BLaER1 treated with 17β-estradiol and CSF1 and Interleukin-3, amounts not matched to agents 10 nM and 100 nM (cell line): ENCODE data around the gene RORC.
A peak's percentile ranks its signal among the peaks of the same experiment; 100 is the strongest.
"Not testable (repeated sequence)": the region's sequence is repeated elsewhere in the genome, so short reads cannot be mapped to it uniquely, and the experiment has no call there.

Source experiments
- H3K27ac ChIP-seq, 11 experiments: shearing (Covaris generic); formaldehyde crosslinking; 2 replicates each; pipeline ENCODE4 v1.8.1; 2022
- H3K27me3 ChIP-seq, 11 experiments: shearing (Covaris generic); formaldehyde crosslinking; 2 replicates each; pipeline ENCODE4 v1.8.1; 2022
- H3K36me3 ChIP-seq, 11 experiments: shearing (Covaris generic); formaldehyde crosslinking; 2 replicates each; pipeline ENCODE4 v1.8.1; 2022
- H3K4me1 ChIP-seq, 10 experiments: shearing (Covaris generic); formaldehyde crosslinking; 2 replicates each; pipeline ENCODE4 v1.8.1; 2022
- H3K4me2 ChIP-seq, 11 experiments: shearing (Covaris generic); formaldehyde crosslinking; 2 replicates each; pipeline ENCODE4 v1.8.1; 2022
- H3K4me3 ChIP-seq, 10 experiments: shearing (Covaris generic); formaldehyde crosslinking; 2 replicates each; pipeline ENCODE4 v1.8.1; 2022
- H3K9ac ChIP-seq, 11 experiments: shearing (Covaris generic); formaldehyde crosslinking; 2 replicates each; pipeline ENCODE4 v1.8.1; 2022
- H3K9me3 ChIP-seq, 11 experiments: shearing (Covaris generic); formaldehyde crosslinking; replicated peaks in 1 of 11; 2 replicates each; pipeline ENCODE4 v1.8.1; 2022
- H4K20me1 ChIP-seq, 11 experiments: shearing (Covaris generic); formaldehyde crosslinking; 2 replicates each; pipeline ENCODE4 v1.8.1; 2022
- Cebpa-rat ChIP-seq, 11 experiments: shearing (Covaris generic); IDR thresholded peaks; 2 replicates each; pipeline ENCODE4 v1.8.1; 2022

Gene RORC

GRCh38 chr1:151831605-151832004, at the start of gene RORC:
TSS of gene RORC (minus strand) at chr1:151831802. CDS start at chr1:151831764, 38 bp downstream.
- peaks cover 0 to 12% (median 0%) of the 10 kb centered on the region in 11 experiments; a peak in 4 of 22 replicates for H4K20me1 ChIP-seq
- peaks cover 0 to 10% (median 7%) of the 10 kb centered on the region in 11 experiments; a peak in 18 of 22 replicates for H3K27me3 ChIP-seq
- peak within 1 kb of the TSS in 1 of 11 experiments; percentile 19; a peak in 2 of 22 replicates for H3K9ac ChIP-seq
- peak within 1 kb of the TSS; percentile 65 to 100 (median 97) for H3K4me2 ChIP-seq
- TF ChIP-seq Cebpa-rat (IDR thresholded peaks at IDR 0.05): no peak
- H3K36me3 ChIP-seq: no peaks in the 10 kb centered on the region
- no peak within 1 kb of the TSS for H3K4me3 ChIP-seq
- H3K27ac ChIP-seq: no peak within 1 kb of the TSS
- H3K4me1 ChIP-seq: peaks cover 84 to 100% (median 96%) of the 10 kb centered on the region in 10 experiments
- H3K9me3 ChIP-seq: no peaks in the 10 kb centered on the region

- no peaks in the 10 kb centered on the region for H3K9me3 ChIP-seq
- no peak overlapping the region for H3K9ac ChIP-seq
- TF ChIP-seq Cebpa-rat (IDR thresholded peaks at IDR 0.05): no peak
- no peaks in the 10 kb centered on the region for H3K36me3 ChIP-seq
- no peaks in the 10 kb centered on the region for H3K27me3 ChIP-seq
- no peak overlapping the region for H3K4me3 ChIP-seq
- H3K27ac ChIP-seq: no peak overlapping the region
- H3K4me2 ChIP-seq: no peak overlapping the region
- H4K20me1 ChIP-seq: no peaks in the 10 kb centered on the region
- peaks cover 12 to 23% (median 17%) of the 10 kb centered on the region in 10 experiments for H3K4me1 ChIP-seq
Measured at GRCh38 chr1:151875419-151876097, 44.0 kb upstream of the RORC start.

GRCh38 chr1:151872776-151873175, 41.2 kb upstream of the RORC start:
- H3K27me3 ChIP-seq, H3K27ac ChIP-seq, H3K4me3 ChIP-seq, H3K36me3 ChIP-seq, H3K9ac ChIP-seq, H4K20me1 ChIP-seq, H3K9me3 ChIP-seq: not testable (repeated sequence)
- Histone ChIP-seq H3K4me2 (peak overlapping the region; percentile 38 to 73 (median 68)), H3K4me1 (peaks cover 15 to 31% (median 20%) of the 10 kb centered on the region in 10 experiments)

- no peaks in the 10 kb centered on the region for H4K20me1 ChIP-seq
- H3K9me3 ChIP-seq: no peaks in the 10 kb centered on the region
- H3K4me2 ChIP-seq: peak overlapping the region in 2 of 11 experiments; percentile 14 to 68; a peak in 2 of 22 replicates
- H3K27me3 ChIP-seq: no peaks in the 10 kb centered on the region
- H3K4me1 ChIP-seq: peaks cover 15 to 45% (median 21%) of the 10 kb centered on the region in 10 experiments
- no peak overlapping the region for H3K27ac ChIP-seq
- no peak overlapping the region for H3K9ac ChIP-seq
- H3K36me3 ChIP-seq: no peaks in the 10 kb centered on the region
- H3K4me3 ChIP-seq: no peak overlapping the region
- TF ChIP-seq Cebpa-rat (IDR thresholded peaks at IDR 0.05): no peak
Measured at GRCh38 chr1:151871284-151872030, 39.9 kb upstream of the RORC start.

GRCh38 chr1:151868486-151868885, 36.9 kb upstream of the RORC start:
- H3K27me3 ChIP-seq: no peaks in the 10 kb centered on the region
- TF ChIP-seq Cebpa-rat (IDR thresholded peaks at IDR 0.05): no peak
- no peaks in the 10 kb centered on the region for H4K20me1 ChIP-seq
- H3K4me1 ChIP-seq: peaks cover 12 to 52% (median 18%) of the 10 kb centered on the region in 10 experiments
- H3K4me2 ChIP-seq: peak overlapping the region in 2 of 11 experiments; percentile 48 to 68; a peak in 4 of 22 replicates
- no peaks in the 10 kb centered on the region for H3K9me3 ChIP-seq
- no peak overlapping the region; a peak in 1 of 22 replicates for H3K9ac ChIP-seq
- no peak overlapping the region for H3K4me3 ChIP-seq
- peak overlapping the region in 2 of 11 experiments; percentile 66 to 72; a peak in 3 of 22 replicates for H3K27ac ChIP-seq
- H3K36me3 ChIP-seq: no peaks in the 10 kb centered on the region

- Histone ChIP-seq H3K4me3 (no peak overlapping the region), H3K4me2 (peak overlapping the region in 4 of 11 experiments; percentile 5 to 68 (median 42); a peak in 6 of 22 replicates), H3K4me1 (peaks cover 6 to 47% (median 12%) of the 10 kb centered on the region in 10 experiments), H3K36me3 (no peaks in the 10 kb centered on the region), H3K9me3 (no peaks in the 10 kb centered on the region), H3K27ac (peak overlapping the region in 2 of 11 experiments; percentile 66 to 72; a peak in 4 of 22 replicates), H3K9ac (peak overlapping the region in 2 of 11 experiments; percentile 29 to 48; a peak in 2 of 22 replicates), H3K27me3 (no peaks in the 10 kb centered on the region), H4K20me1 (no peaks in the 10 kb centered on the region)
- peak in 1 of 11 experiments; percentile 12; a peak in 1 of 22 replicates for TF ChIP-seq Cebpa-rat (IDR thresholded peaks at IDR 0.05)
Measured at GRCh38 chr1:151867765-151868411, 36.3 kb upstream of the RORC start.

GRCh38 chr1:151867321-151867720, 35.7 kb upstream of the RORC start:
- Histone ChIP-seq H3K4me3 (no peak overlapping the region), H3K4me2 (peak overlapping the region in 3 of 11 experiments; percentile 35 to 68 (median 48); a peak in 5 of 22 replicates), H3K9ac (peak overlapping the region in 1 of 11 experiments; percentile 48; a peak in 1 of 22 replicates), H4K20me1 (no peaks in the 10 kb centered on the region), H3K27me3 (no peaks in the 10 kb centered on the region), H3K36me3 (no peaks in the 10 kb centered on the region), H3K9me3 (no peaks in the 10 kb centered on the region), H3K4me1 (peaks cover under 1 to 46% (median 6%) of the 10 kb centered on the region in 10 experiments; a peak in 19 of 20 replicates), H3K27ac (peak overlapping the region in 2 of 11 experiments; percentile 66 to 72; a peak in 4 of 22 replicates)
- no peak for TF ChIP-seq Cebpa-rat (IDR thresholded peaks at IDR 0.05)

- Histone ChIP-seq H3K36me3 (no peaks in the 10 kb centered on the region), H3K9ac (no peak overlapping the region), H3K27ac (no peak overlapping the region), H3K4me1 (peaks cover 13 to 55% (median 15%) of the 10 kb centered on the region in 10 experiments; a peak in 19 of 20 replicates), H3K4me3 (no peak overlapping the region), H3K4me2 (peak overlapping the region in 1 of 11 experiments; percentile 35; a peak in 1 of 22 replicates), H3K27me3 (no peaks in the 10 kb centered on the region), H3K9me3 (no peaks in the 10 kb centered on the region), H4K20me1 (no peaks in the 10 kb centered on the region)
- no peak for TF ChIP-seq Cebpa-rat (IDR thresholded peaks at IDR 0.05)
Measured at GRCh38 chr1:151864411-151864810, 32.8 kb upstream of the RORC start.
